ENCODE results near the gene SUPT3H.

DNA sequence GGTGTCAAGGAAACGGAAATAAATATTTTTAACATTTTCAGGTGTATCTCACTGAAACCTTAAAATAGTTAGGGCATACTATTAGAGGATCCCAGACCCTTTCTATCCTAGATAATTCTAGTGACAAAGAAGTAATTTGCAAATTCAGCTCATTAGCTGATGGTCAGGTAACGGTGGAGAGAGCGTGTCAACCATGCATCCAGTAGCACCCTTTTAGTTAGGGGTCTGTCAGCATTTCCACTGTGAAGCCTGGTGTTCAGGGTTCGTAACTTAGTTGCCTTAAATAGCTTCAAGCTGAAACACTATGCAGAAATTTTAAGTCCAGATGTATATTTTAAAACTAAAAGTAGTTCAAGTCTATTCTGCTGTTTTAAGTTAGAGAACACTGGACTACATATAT, 48.5 kb upstream of the SUPT3H start:
- TF ChIP-seq GATA2 (IDR thresholded peaks at IDR 0.05; ENCODE audit: low read depth, low read length) (no peak), GATA3 (IDR thresholded peaks at IDR 0.05; ENCODE audit: low read depth, low read length) (no peak)
